NOMO-1 (cell line): Measurements from ENCODE around the gene AKR1B1.

Source experiments
- DNase-seq, 2 experiments: peaks; one replicate each; lab custom pipeline; 2025; ENCODE audit not compliant: unreplicated experiment in 2 of 2; lab: John Stamatoyannopoulos, UW

The AKR1B1 gene

GRCh38 chr7:134422008-134422407 is 36.9 kb downstream of the AKR1B1 start:
- DNase-seq, result no peak

GRCh38 chr7:134420424-134421125 is 38.3 kb downstream of the AKR1B1 start:
- no peak for DNase-seq

- no peak for DNase-seq
Observed at GRCh38 chr7:134419875-134420274, 39.0 kb downstream of the AKR1B1 start.

GRCh38 chr7:134419085-134419484 is 39.8 kb downstream of the AKR1B1 start:
- DNase-seq, result no peak

GRCh38 chr7:134415700-134416099 is 43.2 kb downstream of the AKR1B1 start:
- no peak for DNase-seq

GRCh38 chr7:134414109-134414508 is 44.8 kb downstream of the AKR1B1 start:
- DNase-seq, result no peak

- no peak for DNase-seq
Observed at GRCh38 chr7:134407311-134407710, 51.6 kb downstream of the AKR1B1 start.

- no peak for DNase-seq
Observed at GRCh38 chr7:134406431-134406830, 52.5 kb downstream of the AKR1B1 start.

GRCh38 chr7:134405299-134405698 is 53.6 kb downstream of the AKR1B1 start:
- DNase-seq, result no peak

GRCh38 chr7:134403062-134403461 is 55.8 kb downstream of the AKR1B1 start:
- DNase-seq, result no peak

GRCh38 chr7:134400859-134401258 is 58.0 kb downstream of the AKR1B1 start:
- no peak for DNase-seq

GRCh38 chr7:134396031-134396430 is 62.9 kb downstream of the AKR1B1 start:
- DNase-seq, result no peak

- DNase-seq, result no peak
Observed at GRCh38 chr7:134395604-134396003, 63.3 kb downstream of the AKR1B1 start.

GRCh38 chr7:134394056-134394455 is 64.8 kb downstream of the AKR1B1 start:
- DNase-seq, result no peak
